ENCODE results near the gene PTPRF.
"Not testable (repeated sequence)": the region's sequence is repeated elsewhere in the genome, so short reads cannot be mapped to it uniquely, and the experiment has no call there.

PTPRF gene

DNA sequence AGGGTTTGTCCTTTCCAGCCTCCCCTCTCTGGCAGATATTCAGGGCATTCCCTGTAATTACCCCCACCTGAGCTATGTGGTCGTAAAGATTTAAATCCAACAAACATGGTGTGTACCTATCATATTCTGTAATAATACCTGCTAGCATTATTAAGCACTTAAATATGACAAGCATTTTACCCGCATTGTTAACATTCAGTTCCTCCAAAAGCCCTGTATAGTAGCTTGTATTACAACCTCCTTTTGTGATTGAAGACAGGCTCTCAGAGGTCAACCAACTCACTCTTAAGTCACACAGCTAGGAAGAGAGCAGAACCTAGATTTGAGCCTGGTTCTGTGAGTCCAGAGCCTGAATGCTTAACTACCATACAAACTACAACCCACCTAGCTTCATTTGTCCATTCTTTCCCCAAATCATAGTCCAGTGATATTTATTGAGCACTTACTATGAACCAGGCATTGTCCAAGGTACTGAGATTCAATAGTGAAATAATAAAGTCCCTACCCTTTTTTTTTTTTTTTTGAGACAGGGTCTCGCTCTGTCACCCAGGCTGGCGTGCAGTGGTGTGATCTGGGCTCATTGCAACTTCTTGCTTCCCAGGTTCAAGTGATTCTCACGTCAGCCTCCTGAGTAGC lies 105.4 kb downstream of the PTPRF start:
- no peak overlapping the region for H3K4me2 ChIP-seq (ENCODE audit: insufficient read depth, low read length)
- H3K27ac ChIP-seq (ENCODE audit: low read length): no peak overlapping the region
- no peak overlapping the region for H2AFZ ChIP-seq (ENCODE audit: low read depth, low read length)
- no peaks in the 10 kb centered on the region for H4K20me1 ChIP-seq (ENCODE audit: insufficient read depth, low read length)
- no peaks in the 10 kb centered on the region for H3K79me2 ChIP-seq (ENCODE audit: insufficient read depth, low read length)
- DNase-seq: no peak
- no peak for ATAC-seq (ENCODE audit: insufficient read depth, low read depth)
- H3K4me3 ChIP-seq (ENCODE audit: low read depth in 1 of 2, low read length in 2 of 2): no peak overlapping the region
- no peak overlapping the region for H3K9ac ChIP-seq (ENCODE audit: low read depth, low read length)
- TF ChIP-seq, protein P1, sequence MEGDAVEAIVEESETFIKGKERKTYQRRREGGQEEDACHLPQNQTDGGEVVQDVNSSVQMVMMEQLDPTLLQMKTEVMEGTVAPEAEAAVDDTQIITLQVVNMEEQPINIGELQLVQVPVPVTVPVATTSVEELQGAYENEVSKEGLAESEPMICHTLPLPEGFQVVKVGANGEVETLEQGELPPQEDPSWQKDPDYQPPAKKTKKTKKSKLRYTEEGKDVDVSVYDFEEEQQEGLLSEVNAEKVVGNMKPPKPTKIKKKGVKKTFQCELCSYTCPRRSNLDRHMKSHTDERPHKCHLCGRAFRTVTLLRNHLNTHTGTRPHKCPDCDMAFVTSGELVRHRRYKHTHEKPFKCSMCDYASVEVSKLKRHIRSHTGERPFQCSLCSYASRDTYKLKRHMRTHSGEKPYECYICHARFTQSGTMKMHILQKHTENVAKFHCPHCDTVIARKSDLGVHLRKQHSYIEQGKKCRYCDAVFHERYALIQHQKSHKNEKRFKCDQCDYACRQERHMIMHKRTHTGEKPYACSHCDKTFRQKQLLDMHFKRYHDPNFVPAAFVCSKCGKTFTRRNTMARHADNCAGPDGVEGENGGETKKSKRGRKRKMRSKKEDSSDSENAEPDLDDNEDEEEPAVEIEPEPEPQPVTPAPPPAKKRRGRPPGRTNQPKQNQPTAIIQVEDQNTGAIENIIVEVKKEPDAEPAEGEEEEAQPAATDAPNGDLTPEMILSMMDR (IDR thresholded peaks at IDR 0.05; ENCODE audit: borderline replicate concordance, extremely low read depth, low read length, poor library complexity, severe bottlenecking): no peak
- no peak for TF ChIP-seq EZH2 (IDR thresholded peaks at IDR 0.05; ENCODE audit: borderline replicate concordance, low read depth, low read length, severe bottlenecking)
- H3K4me1 ChIP-seq (ENCODE audit: insufficient read depth, low read length): no peaks in the 10 kb centered on the region
- no peaks in the 10 kb centered on the region for H3K36me3 ChIP-seq (ENCODE audit: insufficient read depth, low read length)
- no peaks in the 10 kb centered on the region for H3K27me3 ChIP-seq (ENCODE audit: insufficient read depth, low read length, poor library complexity)
- no peaks in the 10 kb centered on the region for H3K9me3 ChIP-seq (ENCODE audit: insufficient read depth, low read length, severe bottlenecking)

- H3K79me2 ChIP-seq (ENCODE audit: insufficient read depth, low read length): no peaks in the 10 kb centered on the region
- no peaks in the 10 kb centered on the region for H3K36me3 ChIP-seq (ENCODE audit: insufficient read depth, low read length)
- no peaks in the 10 kb centered on the region for H3K4me1 ChIP-seq (ENCODE audit: insufficient read depth, low read length)
- H3K27ac ChIP-seq (ENCODE audit: low read length): no peak overlapping the region
- H2AFZ ChIP-seq (ENCODE audit: low read depth, low read length): no peak overlapping the region
- no peak overlapping the region for H3K4me3 ChIP-seq (ENCODE audit: low read depth in 1 of 2, low read length in 2 of 2)
- no peak overlapping the region for H3K4me2 ChIP-seq (ENCODE audit: insufficient read depth, low read length)
- H3K9ac ChIP-seq (ENCODE audit: low read depth, low read length): no peak overlapping the region
- H4K20me1 ChIP-seq (ENCODE audit: insufficient read depth, low read length): no peaks in the 10 kb centered on the region
- H3K9me3 ChIP-seq (ENCODE audit: insufficient read depth, low read length, severe bottlenecking): no peaks in the 10 kb centered on the region
- no peak for ATAC-seq (ENCODE audit: insufficient read depth, low read depth)
- no peak for TF ChIP-seq EZH2 (IDR thresholded peaks at IDR 0.05; ENCODE audit: borderline replicate concordance, low read depth, low read length, severe bottlenecking)
- TF ChIP-seq, protein P1 (IDR thresholded peaks at IDR 0.05; ENCODE audit: borderline replicate concordance, extremely low read depth, low read length, poor library complexity, severe bottlenecking): no peak
- H3K27me3 ChIP-seq (ENCODE audit: insufficient read depth, low read length, poor library complexity): no peaks in the 10 kb centered on the region
- DNase-seq: no peak
These were observed 106.6 kb downstream of the PTPRF start for GRCh38 chr1:43637267-43637666.

DNA sequence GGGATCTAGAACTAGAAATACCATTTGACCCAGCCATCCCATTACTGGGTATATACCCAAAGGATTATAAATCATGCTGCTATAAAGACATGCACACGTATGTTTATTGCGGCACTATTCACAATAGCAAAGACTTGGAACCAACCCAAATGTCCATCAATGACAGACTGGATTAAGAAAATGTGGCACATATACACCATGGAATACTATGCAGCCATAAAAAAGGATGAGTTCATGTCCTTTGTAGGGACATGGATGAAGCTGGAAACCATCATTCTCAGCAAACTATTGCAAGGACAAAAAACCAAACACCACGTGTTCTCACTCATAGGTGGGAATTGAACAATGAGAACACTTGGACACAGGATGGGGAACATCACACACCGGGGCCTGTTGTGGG lies 107.7 kb downstream of the PTPRF start:
- not testable (repeated sequence) for H3K27ac ChIP-seq (ENCODE audit: low read length); H4K20me1 ChIP-seq (ENCODE audit: insufficient read depth, low read length); DNase-seq; ATAC-seq (ENCODE audit: insufficient read depth, low read depth); H3K4me1 ChIP-seq (ENCODE audit: insufficient read depth, low read length); H3K36me3 ChIP-seq (ENCODE audit: insufficient read depth, low read length); H3K27me3 ChIP-seq (ENCODE audit: insufficient read depth, low read length, poor library complexity); H3K4me3 ChIP-seq (ENCODE audit: low read depth in 1 of 2, low read length in 2 of 2); H3K4me2 ChIP-seq (ENCODE audit: insufficient read depth, low read length); H3K9me3 ChIP-seq (ENCODE audit: insufficient read depth, low read length, severe bottlenecking); H2AFZ ChIP-seq (ENCODE audit: low read depth, low read length); H3K79me2 ChIP-seq (ENCODE audit: insufficient read depth, low read length); H3K9ac ChIP-seq (ENCODE audit: low read depth, low read length)

DNA sequence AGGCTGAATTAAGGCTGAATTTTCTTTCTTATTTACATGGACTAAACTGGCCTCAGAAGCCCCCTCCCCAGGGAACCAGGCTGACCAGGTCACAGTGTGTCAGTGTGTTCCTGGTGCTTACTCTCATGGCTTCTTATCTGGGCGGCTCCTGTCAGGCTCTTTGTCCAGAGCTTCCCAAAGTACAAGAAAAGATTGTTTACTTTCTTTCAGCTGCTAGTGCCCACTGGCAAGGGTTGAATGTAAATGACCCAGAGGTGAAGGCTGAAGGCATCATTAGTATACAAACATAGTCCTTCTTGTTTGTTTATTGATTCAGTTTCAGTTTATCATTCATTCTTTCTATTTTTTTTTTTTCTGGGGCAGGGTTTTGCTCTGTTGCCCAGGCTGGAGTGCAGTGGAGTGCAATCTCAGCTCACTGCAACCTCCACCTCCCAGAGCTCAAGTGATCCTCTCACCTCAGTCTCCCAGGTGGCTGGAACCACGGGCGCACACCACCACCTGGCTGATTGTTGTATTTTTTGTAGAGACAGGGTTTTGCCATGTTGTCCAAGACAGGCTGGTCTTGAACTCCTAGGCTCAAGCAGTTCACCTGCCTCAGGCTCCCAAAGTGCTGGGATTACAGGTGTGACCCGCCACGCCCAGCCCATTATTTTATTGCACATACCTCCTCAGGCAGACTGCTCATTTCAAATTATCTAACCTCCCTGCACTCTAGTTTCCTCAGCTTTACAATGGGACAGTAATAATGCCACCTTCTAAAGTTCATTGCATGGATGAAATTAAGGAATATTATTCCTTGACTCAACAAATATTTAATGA lies 109.5 kb downstream of the PTPRF start:
- no peaks in the 10 kb centered on the region for H3K27me3 ChIP-seq (ENCODE audit: insufficient read depth, low read length, poor library complexity)
- no peaks in the 10 kb centered on the region for H3K4me1 ChIP-seq (ENCODE audit: insufficient read depth, low read length)
- no peak overlapping the region for H3K27ac ChIP-seq (ENCODE audit: low read length)
- H3K36me3 ChIP-seq (ENCODE audit: insufficient read depth, low read length): no peaks in the 10 kb centered on the region
- no peaks in the 10 kb centered on the region for H3K79me2 ChIP-seq (ENCODE audit: insufficient read depth, low read length)
- H3K4me2 ChIP-seq (ENCODE audit: insufficient read depth, low read length): no peak overlapping the region
- no peak overlapping the region for H3K9ac ChIP-seq (ENCODE audit: low read depth, low read length)
- H2AFZ ChIP-seq (ENCODE audit: low read depth, low read length): no peak overlapping the region
- H4K20me1 ChIP-seq (ENCODE audit: insufficient read depth, low read length): no peaks in the 10 kb centered on the region
- H3K9me3 ChIP-seq (ENCODE audit: insufficient read depth, low read length, severe bottlenecking): no peaks in the 10 kb centered on the region
- TF ChIP-seq, protein P1 (IDR thresholded peaks at IDR 0.05; ENCODE audit: borderline replicate concordance, extremely low read depth, low read length, poor library complexity, severe bottlenecking): no peak
- no peak for TF ChIP-seq EZH2 (IDR thresholded peaks at IDR 0.05; ENCODE audit: borderline replicate concordance, low read depth, low read length, severe bottlenecking)
- no peak overlapping the region for H3K4me3 ChIP-seq (ENCODE audit: low read depth in 1 of 2, low read length in 2 of 2)
- ATAC-seq (ENCODE audit: insufficient read depth, low read depth): no peak
- no peak for DNase-seq
